ENCODE results near the gene LONRF3. TPM values are rescaled to one million over a fixed set of nuclear protein-coding genes. Genes with fewer than 3 reads are reported as not detected.

LONRF3 gene
- total and polyA plus RNA-seq, 8 donors = 3.0 to 23.0 (median 3.9) TPM

DNA sequence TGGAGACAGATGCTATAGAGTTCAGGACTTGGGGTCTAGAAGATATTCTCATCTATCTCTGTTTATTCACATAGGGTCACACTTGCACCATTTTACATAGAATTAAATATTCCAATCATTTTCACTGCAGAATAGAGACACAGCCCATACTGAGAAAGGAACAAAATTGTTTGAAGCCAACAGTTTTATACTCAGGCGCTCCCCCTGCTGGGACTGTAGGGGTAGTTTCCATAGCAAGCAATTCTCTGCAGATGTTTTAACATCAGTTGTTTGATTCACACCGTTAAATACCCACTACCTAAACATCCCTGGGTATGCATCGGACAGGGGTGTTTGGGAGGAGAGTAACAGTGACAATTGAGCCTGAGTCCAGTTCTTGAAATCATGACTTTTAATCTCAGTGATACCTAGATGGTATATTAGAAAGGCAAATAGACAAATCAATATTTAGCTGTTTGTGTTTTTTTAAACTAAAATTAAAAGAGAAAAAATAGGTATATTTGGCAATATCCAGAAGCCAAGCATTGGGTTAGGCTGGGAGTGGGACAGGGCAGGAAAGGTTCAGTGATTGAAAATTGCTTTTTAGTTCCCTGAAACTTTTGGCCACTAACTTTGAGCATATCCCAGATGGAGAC, 33.8 kb downstream of the LONRF3 start:
- Histone ChIP-seq H3K9me3 (no peaks in the 10 kb centered on the region), H3K27me3 (no peaks in the 10 kb centered on the region), H3K27ac (no peak overlapping the region), H3K4me3 (no peak overlapping the region), H3K36me3 (peaks cover 0 to 38% of the 10 kb centered on the region in 2 donors), H3K4me1 (no peaks in the 10 kb centered on the region)
- ATAC-seq (peak; percentile 63), DNase-seq (peak in 2 of 4 donors; percentile 8 to 27)
- intact Hi-C loops (cut with DNase I) = no loop called here
- TF ChIP-seq, protein P1, sequence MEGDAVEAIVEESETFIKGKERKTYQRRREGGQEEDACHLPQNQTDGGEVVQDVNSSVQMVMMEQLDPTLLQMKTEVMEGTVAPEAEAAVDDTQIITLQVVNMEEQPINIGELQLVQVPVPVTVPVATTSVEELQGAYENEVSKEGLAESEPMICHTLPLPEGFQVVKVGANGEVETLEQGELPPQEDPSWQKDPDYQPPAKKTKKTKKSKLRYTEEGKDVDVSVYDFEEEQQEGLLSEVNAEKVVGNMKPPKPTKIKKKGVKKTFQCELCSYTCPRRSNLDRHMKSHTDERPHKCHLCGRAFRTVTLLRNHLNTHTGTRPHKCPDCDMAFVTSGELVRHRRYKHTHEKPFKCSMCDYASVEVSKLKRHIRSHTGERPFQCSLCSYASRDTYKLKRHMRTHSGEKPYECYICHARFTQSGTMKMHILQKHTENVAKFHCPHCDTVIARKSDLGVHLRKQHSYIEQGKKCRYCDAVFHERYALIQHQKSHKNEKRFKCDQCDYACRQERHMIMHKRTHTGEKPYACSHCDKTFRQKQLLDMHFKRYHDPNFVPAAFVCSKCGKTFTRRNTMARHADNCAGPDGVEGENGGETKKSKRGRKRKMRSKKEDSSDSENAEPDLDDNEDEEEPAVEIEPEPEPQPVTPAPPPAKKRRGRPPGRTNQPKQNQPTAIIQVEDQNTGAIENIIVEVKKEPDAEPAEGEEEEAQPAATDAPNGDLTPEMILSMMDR (IDR thresholded peaks at IDR 0.05) = peak; percentile 37 to 63

- intact Hi-C loops (cut with DNase I) = no loop called here
These were observed 34.7 kb downstream of the LONRF3 start for GRCh38 chrX:119009071-119009470.

DNA sequence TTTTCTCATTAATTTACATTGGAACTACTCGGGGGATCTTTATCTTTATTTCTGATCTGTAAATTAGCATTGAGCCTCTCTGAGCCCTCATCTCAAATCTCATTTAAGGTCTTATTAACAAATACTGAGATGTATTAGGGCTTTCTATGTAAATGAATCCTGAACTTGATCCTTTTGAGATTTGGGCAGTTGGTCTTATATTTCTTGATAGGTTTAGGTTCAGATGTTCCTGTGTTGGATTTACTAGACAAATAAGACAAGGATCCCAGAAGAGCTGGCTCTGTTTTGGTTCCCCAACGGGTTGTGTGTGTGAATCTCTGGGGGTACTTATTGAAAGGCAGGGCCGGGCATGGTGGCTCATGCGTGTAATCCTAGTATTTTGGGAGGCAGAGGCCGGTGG, 36.1 kb downstream of the LONRF3 start:
- TF ChIP-seq, protein P1 (IDR thresholded peaks at IDR 0.05) = no peak
- no peak for DNase-seq
- no peak overlapping the region for H3K27ac ChIP-seq
- H3K4me1 ChIP-seq = no peaks in the 10 kb centered on the region
- H3K4me3 ChIP-seq = no peak overlapping the region
- no peaks in the 10 kb centered on the region for H3K9me3 ChIP-seq
- intact Hi-C loops (cut with DNase I) = no loop called here
- no peaks in the 10 kb centered on the region for H3K27me3 ChIP-seq
- H3K36me3 ChIP-seq = peaks cover 0 to 51% of the 10 kb centered on the region in 2 donors
- no peak for ATAC-seq

More at GRCh38 chrX:119009071-119009470, 34.7 kb downstream of the LONRF3 start:
- TF ChIP-seq, protein P1 (IDR thresholded peaks at IDR 0.05) = no peak
- Histone ChIP-seq H3K27me3 (no peaks in the 10 kb centered on the region), H3K27ac (no peak overlapping the region), H3K4me3 (no peak overlapping the region), H3K4me1 (no peaks in the 10 kb centered on the region), H3K36me3 (peaks cover 0 to 44% of the 10 kb centered on the region in 2 donors), H3K9me3 (no peaks in the 10 kb centered on the region)
- DNase-seq (no peak), ATAC-seq (no peak)

DNA sequence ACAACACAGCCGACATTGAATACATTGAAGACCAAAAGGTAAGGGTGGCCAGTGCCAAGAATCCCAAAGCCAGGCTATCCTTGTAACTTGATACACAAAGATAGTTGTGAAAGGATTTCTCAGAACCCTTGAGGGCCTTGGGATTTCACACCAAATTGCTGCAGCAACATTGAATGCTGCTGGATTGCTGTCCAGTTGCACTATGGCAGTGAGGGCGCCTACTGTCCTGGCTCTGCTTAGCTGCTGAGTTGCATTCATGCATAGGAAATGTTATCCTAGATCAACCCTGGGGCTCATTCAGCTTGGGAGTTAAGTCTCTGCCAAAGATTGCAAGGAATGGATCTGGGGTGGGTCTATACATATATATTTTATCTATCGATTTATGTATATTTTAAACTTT, 38.7 kb downstream of the LONRF3 start:
- DNase-seq (no peak), ATAC-seq (no peak)
- TF ChIP-seq, protein P1 (IDR thresholded peaks at IDR 0.05) = no peak
- H3K9me3 ChIP-seq = no peaks in the 10 kb centered on the region
- H3K4me1 ChIP-seq = peaks cover 0 to 4% of the 10 kb centered on the region in 2 donors
- no peaks in the 10 kb centered on the region for H3K27me3 ChIP-seq
- H3K4me3 ChIP-seq = no peak overlapping the region
- intact Hi-C loops (cut with DNase I) = no loop called here
- peaks cover 0 to 68% of the 10 kb centered on the region in 2 donors for H3K36me3 ChIP-seq
- no peak overlapping the region for H3K27ac ChIP-seq

DNA sequence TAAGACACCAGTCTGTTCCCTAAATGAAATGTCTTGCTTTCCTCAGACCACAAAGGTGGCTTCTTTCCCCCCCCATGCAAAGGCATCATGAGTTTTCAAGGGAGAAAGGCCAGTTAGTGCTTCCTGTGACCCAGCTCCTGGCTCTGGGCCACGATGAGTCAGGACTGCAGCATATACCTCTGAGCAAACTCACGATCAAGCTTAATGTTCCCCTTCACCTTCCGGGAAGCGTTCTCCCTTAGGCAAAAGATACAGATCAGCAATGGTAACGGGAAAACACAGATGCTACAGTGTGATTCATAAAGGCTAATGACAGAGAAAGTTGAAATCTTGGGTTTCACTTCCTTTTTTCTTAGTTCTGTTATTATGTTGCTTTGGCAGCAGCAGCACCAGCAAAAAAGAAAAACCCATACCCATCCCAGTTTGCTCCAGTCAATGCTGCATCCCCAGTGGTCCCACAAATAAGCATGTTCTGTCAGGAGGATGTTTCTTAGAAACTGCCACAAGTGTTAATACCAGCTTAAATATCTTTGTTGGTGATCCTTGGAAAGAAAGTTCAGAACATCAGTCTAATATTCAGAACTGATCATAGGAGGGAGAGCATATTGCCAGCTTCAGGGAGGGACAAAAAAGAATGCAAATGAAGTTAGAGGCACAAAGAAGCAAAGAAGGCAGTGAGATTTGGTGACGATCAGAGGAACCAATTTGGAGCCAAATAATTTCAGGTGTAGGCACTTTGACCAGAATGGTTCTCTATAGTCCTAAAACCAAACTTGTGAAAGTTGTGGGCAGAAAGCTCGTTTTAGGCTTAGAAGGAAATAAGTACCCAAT, 41.2 kb downstream of the LONRF3 start:
- peak overlapping the region in 1 of 2 donors; percentile 75 for H3K27ac ChIP-seq
- DNase-seq = peak in 2 of 4 donors; percentile 62 to 73

More for the DNA sequence above, 41.2 kb downstream of the LONRF3 start:
- H3K4me1 ChIP-seq = peaks cover 0 to 4% of the 10 kb centered on the region in 2 donors
- no peaks in the 10 kb centered on the region for H3K27me3 ChIP-seq
- H3K36me3 ChIP-seq = peaks cover 0 to 61% of the 10 kb centered on the region in 2 donors
- intact Hi-C loops (cut with DNase I) = no loop called here
- peak; percentile 67 for ATAC-seq
- no peak overlapping the region for H3K4me3 ChIP-seq
- TF ChIP-seq, protein P1 (IDR thresholded peaks at IDR 0.05) = no peak
- no peaks in the 10 kb centered on the region for H3K9me3 ChIP-seq
